Chondrocyte (in vitro differentiated cells): ENCODE data around the gene ATL3. TPM values are rescaled to one million over a fixed set of nuclear protein-coding genes. Genes with fewer than 3 reads are reported as not detected.

ENCODE experiments used
- DNase-seq: peaks from one replicate; pipeline ENCODE4 v3.0.0; 2021; ENCODE audit warnings: mixed read lengths, low spot score
- H3K27ac Mint-ChIP-seq: one replicate; pipeline ENCODE4 v1.8.0; 2021; ENCODE audit warnings: mild to moderate bottlenecking, moderate library complexity, mixed read lengths; ENCODE audit not compliant: unreplicated experiment
- H3K27me3 Mint-ChIP-seq: 2 replicates; pipeline ENCODE4 v1.8.0; 2021; ENCODE audit warnings: low read depth, mixed read lengths
- H3K36me3 Mint-ChIP-seq: 2 replicates; pipeline ENCODE4 v1.8.0; 2021; ENCODE audit warnings: low read depth, mixed read lengths
- H3K4me1 Mint-ChIP-seq: 2 replicates; pipeline ENCODE4 v1.8.0; 2021; ENCODE audit warnings: low read depth, mild to moderate bottlenecking, mixed read lengths
- H3K4me3 Mint-ChIP-seq: one replicate; pipeline ENCODE4 v1.8.0; 2021; ENCODE audit warnings: mild to moderate bottlenecking, moderate library complexity, mixed read lengths; ENCODE audit not compliant: unreplicated experiment
- H3K9me3 Mint-ChIP-seq: 2 replicates; pipeline ENCODE4 v1.8.0; 2021; ENCODE audit warnings: low read depth, mixed read lengths
- total RNA-seq: library from RNA; stranded (reverse); gene quantifications from 3 replicates; pipeline ENCODE4 v1.2.1, GENCODE V29; 2021
- TF ChIP-seq, protein P1 (sequence below): fragments of 200-600 bp; sonication (generic); IDR thresholded peaks from 2 replicates; pipeline ENCODE4 v1.5.0; 2021; ENCODE audit warnings: antibody characterized with exemption, mild to moderate bottlenecking, moderate library complexity

ATL3 gene
- total RNA-seq, 1 donor from 2014 or later = 137 TPM

DNA sequence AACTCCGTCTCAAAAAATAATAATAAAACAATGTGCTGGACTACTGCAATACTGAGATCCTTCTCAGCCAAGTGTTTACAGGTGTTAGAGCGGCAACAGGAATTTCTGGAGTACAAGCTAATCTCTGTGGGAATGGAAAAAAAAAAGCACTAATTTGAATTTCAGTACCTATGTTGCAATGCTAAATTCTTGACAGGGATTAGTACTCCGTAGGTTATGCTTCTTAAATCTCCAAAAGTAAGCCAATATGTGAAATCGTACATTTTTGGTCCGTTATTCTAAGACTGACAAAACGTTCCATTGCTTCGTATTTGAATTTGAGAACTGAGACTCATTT lies 1.1 kb downstream of the ATL3 start:
- no peak for DNase-seq
- Mint-ChIP-seq H3K4me1 (peaks cover 58% of the 10 kb centered on the region), H3K36me3 (no peaks in the 10 kb centered on the region), H3K27ac (peak overlapping the region; percentile 85), H3K27me3 (no peaks in the 10 kb centered on the region), H3K9me3 (no peaks in the 10 kb centered on the region), H3K4me3 (peak overlapping the region; percentile 76)
- TF ChIP-seq, protein P1, sequence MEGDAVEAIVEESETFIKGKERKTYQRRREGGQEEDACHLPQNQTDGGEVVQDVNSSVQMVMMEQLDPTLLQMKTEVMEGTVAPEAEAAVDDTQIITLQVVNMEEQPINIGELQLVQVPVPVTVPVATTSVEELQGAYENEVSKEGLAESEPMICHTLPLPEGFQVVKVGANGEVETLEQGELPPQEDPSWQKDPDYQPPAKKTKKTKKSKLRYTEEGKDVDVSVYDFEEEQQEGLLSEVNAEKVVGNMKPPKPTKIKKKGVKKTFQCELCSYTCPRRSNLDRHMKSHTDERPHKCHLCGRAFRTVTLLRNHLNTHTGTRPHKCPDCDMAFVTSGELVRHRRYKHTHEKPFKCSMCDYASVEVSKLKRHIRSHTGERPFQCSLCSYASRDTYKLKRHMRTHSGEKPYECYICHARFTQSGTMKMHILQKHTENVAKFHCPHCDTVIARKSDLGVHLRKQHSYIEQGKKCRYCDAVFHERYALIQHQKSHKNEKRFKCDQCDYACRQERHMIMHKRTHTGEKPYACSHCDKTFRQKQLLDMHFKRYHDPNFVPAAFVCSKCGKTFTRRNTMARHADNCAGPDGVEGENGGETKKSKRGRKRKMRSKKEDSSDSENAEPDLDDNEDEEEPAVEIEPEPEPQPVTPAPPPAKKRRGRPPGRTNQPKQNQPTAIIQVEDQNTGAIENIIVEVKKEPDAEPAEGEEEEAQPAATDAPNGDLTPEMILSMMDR = no peak

DNA sequence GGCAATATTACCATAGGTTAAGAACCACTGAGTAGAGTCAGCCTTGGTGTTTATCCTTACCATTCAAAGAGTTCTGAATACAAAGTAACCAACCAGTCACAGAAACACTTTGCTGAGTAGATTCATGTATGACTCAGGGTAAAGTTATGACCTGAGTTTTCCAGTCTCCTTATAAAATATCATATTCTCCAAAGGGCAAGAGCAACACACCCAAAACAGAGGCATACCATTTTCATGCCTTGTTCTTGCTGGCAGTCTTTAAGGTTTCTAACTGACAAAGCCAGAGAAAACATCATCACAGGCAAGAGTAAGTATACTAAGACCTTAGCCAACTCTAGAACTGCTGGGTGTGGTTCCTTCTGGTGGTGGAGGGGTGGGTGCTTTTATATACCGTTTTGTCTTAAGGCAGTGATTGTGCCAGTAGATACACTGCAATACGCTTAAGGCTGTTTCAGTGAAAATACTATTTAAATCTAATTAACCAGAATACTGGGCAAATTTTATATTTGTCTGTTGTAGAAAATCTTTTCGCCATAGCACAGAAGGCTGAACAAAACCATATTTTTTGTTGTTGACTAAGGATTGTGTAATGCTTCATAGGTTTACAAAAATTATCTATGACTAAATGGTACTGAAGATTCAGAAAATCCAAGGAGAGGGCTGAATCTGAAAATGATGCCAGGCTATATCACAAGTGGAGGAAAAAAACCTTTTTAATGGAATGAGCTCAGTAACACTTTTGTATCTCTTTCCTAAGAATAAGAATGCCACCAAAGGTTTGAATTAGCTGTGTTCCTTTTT lies 3.0 kb downstream of the ATL3 start:
- no peaks in the 10 kb centered on the region for H3K36me3 Mint-ChIP-seq
- peak overlapping the region; percentile 90 for H3K27ac Mint-ChIP-seq
- peaks cover 64% of the 10 kb centered on the region for H3K4me1 Mint-ChIP-seq
- DNase-seq = no peak
- H3K4me3 Mint-ChIP-seq = peak overlapping the region; percentile 0
- TF ChIP-seq, protein P1 = no peak
- H3K9me3 Mint-ChIP-seq = peaks cover 2% of the 10 kb centered on the region
- no peaks in the 10 kb centered on the region for H3K27me3 Mint-ChIP-seq

DNA sequence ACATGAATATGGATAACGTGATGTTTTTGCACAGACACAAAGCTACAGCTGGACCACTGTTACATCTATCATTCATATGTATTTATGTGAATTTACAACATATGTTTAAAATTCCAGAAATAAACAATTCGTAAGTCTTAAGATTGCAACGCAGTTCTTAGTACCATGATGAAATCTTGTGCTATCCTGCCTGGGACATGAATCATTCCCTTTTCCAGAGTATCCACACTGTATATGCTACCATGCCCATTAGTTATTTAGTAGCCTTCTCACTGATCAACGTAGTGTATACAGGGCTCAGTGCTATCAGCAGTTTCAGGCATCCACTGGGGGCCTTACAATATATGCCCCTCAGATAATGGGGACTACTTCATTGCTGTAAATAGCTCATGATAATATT lies 4.3 kb downstream of the ATL3 start:
- Mint-ChIP-seq H3K27me3 (no peaks in the 10 kb centered on the region), H3K36me3 (no peaks in the 10 kb centered on the region), H3K4me3 (no peak overlapping the region), H3K4me1 (peaks cover 71% of the 10 kb centered on the region), H3K9me3 (peaks cover 2% of the 10 kb centered on the region), H3K27ac (peak overlapping the region; percentile 90)
- TF ChIP-seq, protein P1 = no peak
- DNase-seq = no peak

DNA sequence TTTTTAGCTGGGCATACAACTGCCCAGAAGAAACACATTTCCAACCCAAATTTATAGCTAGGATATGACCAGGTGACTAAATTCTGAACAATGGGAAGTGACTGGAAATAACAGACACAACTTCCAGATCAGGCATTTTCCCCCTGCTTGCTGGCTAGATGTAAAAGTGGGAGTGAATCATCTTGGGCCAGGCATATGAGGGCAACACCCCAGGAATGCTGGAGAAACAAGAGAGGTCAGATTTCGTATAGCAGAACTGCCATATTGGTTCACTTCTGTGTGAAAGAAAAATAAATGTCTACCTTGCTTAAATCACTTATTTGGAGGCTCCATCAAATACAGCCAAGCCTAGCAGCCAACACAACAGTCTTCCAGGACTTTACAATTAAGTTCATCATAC lies 7.4 kb downstream of the ATL3 start:
- Mint-ChIP-seq H3K36me3 (no peaks in the 10 kb centered on the region), H3K27ac (peak overlapping the region; percentile 91), H3K4me1 (peaks cover 63% of the 10 kb centered on the region), H3K4me3 (no peak overlapping the region), H3K9me3 (peaks cover 2% of the 10 kb centered on the region), H3K27me3 (no peaks in the 10 kb centered on the region)
- TF ChIP-seq, protein P1 = no peak
- DNase-seq = no peak

DNA sequence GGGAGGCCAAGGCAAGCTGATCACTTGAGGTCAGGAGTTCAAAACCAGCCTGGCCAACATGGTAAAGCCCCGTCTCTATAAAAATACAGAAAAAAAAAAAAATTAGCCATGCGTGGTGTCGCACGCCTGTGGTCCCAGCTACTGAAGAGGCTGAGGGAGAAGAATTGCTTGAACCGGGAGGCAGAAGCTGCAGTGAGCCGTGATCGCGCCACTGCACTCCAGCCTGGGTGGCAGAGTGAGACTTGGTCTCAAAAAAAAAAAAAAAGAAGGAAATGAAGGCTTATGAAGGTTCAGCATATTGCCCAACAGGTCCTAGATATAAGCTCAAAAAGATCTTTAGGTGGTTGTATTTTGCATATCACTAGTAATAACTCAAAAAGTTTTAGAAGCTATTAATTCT lies 10.2 kb downstream of the ATL3 start:
- H3K36me3 Mint-ChIP-seq = peaks cover 3% of the 10 kb centered on the region
- H3K4me3 Mint-ChIP-seq = no peak overlapping the region

More for the DNA sequence above, 10.2 kb downstream of the ATL3 start:
- TF ChIP-seq, protein P1 = no peak
- Mint-ChIP-seq H3K4me1 (peaks cover 35% of the 10 kb centered on the region), H3K27ac (no peak overlapping the region), H3K27me3 (no peaks in the 10 kb centered on the region), H3K9me3 (peaks cover 2% of the 10 kb centered on the region)
- DNase-seq = no peak
